ENCODE results near the gene COL9A2. TPM values are rescaled to one million over a fixed set of nuclear protein-coding genes. Genes with fewer than 3 reads are reported as not detected.

The COL9A2 gene
- total RNA-seq, 2 donors from 2014 or later = 0.67 to 3.1 TPM

GRCh38 chr1:40308036-40308727 lies 8.9 kb downstream of the COL9A2 start:
- intact Hi-C loops (cut with DNase I) = no loop called here
- no peak for DNase-seq (ENCODE audit: low spot score)

DNA sequence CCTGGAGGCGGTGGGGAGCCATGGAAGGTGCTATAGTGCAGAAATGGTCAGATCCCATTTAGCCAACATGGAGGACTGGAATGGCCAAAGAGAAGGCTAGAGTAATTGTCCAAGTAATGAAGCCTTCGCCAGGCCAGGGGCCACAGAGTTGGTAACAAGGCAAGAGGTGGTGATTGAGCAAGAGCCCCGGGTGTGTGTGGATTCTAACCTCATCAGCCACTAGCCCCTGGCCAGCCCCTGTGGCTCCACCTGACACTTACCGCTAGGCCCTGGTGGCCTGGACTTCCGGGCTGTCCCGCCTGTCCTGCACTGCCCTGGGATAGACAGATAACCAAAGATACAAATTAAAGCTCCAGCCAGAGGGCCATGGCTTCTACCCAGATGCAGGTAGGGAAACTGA lies 9.9 kb downstream of the COL9A2 start:
- intact Hi-C loops (cut with DNase I) = no loop called here
- DNase-seq (ENCODE audit: low spot score) = no peak

DNA sequence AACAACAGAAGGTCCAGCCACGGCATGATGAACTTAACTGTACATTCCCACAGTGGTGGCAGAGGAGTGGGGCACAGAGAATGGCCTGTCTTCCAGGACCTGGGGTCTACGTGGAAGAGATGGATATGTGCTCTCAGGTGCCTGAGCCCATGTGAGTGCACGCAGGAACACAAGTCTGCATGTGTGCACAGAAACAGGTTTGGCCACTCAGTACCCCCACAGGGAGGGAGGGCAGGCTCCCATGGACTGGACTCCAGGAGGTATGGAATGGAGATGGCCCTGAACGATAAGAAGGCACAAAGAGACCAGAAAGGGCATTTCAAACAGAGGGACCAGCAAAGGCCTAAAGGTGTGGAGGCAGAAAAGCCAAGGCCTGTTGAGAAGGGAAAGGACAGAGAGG lies 10.8 kb downstream of the COL9A2 start:
- intact Hi-C loops (cut with DNase I) = no loop called here
- no peak for DNase-seq (ENCODE audit: low spot score)

- intact Hi-C loops (cut with DNase I) = no loop called here
- no peak for DNase-seq (ENCODE audit: low spot score)
Measured at GRCh38 chr1:40305871-40306270, 11.2 kb downstream of the COL9A2 start.

GRCh38 chr1:40305451-40305850 lies 11.6 kb downstream of the COL9A2 start:
- no peak for DNase-seq (ENCODE audit: low spot score)
- intact Hi-C loops (cut with DNase I) = no loop called here

GRCh38 chr1:40303790-40304189 lies 13.3 kb downstream of the COL9A2 start:
- intact Hi-C loops (cut with DNase I) = no loop called here
- no peak for DNase-seq (ENCODE audit: low spot score)

- intact Hi-C loops (cut with DNase I) = no loop called here
- no peak for DNase-seq (ENCODE audit: low spot score)
Measured at GRCh38 chr1:40303051-40303771, 13.9 kb downstream of the COL9A2 start.

DNA sequence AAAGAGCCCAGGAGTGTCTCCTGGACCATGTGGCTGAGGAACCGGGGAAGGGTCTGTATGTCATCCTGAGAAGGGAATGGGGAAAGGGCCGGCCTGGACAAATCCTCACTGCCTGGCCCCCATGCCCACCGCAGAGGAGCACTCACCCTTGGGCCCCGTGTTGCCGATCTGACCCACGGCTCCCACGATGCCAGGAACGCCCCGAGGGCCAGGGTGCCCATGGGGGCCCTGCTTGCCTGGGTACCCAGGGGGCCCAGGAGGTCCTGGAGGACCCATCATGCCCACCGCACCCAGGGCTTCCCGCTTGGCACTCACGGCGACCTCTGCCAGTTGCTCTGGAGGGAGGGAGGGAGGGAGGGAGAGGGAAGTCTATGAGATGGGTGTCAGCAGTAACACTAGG lies 14.6 kb downstream of the COL9A2 start:
- DNase-seq (ENCODE audit: low spot score) = no peak
- intact Hi-C loops (cut with DNase I) = no loop called here

GRCh38 chr1:40301541-40302299 lies 15.4 kb downstream of the COL9A2 start:
- no peak for DNase-seq (ENCODE audit: low spot score)
- intact Hi-C loops (cut with DNase I) = no loop called here

DNA sequence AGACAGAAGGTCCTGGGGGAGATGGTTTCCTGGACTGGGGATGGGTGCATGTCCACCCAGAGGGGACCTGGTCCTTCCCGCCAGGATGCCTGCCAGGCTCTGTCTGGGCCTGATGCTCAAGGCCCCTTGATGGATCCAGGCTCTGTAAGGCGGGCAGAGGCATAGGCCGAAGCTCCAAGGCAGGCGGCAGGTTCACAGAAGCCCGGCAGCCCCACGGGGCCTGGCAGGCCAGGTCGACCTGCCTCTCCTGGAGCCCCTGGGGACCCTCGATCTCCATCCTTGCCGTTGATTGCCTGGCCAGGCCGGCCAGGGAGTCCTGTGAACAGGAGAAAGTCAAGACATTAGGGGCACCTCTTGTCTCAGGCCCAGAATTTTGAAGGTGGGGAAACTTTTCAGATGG lies 16.0 kb downstream of the COL9A2 start:
- intact Hi-C loops (cut with DNase I) = no loop called here
- no peak for DNase-seq (ENCODE audit: low spot score)

GRCh38 chr1:40300651-40301050 lies 16.4 kb downstream of the COL9A2 start:
- no peak for DNase-seq (ENCODE audit: low spot score)
- intact Hi-C loops (cut with DNase I) = no loop called here

GRCh38 chr1:40300249-40300567 lies 16.9 kb downstream of the COL9A2 start:
- intact Hi-C loops (cut with DNase I) = no loop called here

GRCh38 chr1:40299366-40300248 lies 17.5 kb downstream of the COL9A2 start:
- DNase-seq (ENCODE audit: low spot score) = no peak

More at GRCh38 chr1:40300249-40300567, 16.9 kb downstream of the COL9A2 start:
- DNase-seq (ENCODE audit: low spot score) = no peak

GRCh38 chr1:40291293-40291692 lies 25.8 kb downstream of the COL9A2 start:
- intact Hi-C loops (cut with DNase I) = no loop called here
- DNase-seq (ENCODE audit: low spot score) = no peak

More at GRCh38 chr1:40299366-40300248, 17.5 kb downstream of the COL9A2 start:
- intact Hi-C loops (cut with DNase I) = no loop called here

DNA sequence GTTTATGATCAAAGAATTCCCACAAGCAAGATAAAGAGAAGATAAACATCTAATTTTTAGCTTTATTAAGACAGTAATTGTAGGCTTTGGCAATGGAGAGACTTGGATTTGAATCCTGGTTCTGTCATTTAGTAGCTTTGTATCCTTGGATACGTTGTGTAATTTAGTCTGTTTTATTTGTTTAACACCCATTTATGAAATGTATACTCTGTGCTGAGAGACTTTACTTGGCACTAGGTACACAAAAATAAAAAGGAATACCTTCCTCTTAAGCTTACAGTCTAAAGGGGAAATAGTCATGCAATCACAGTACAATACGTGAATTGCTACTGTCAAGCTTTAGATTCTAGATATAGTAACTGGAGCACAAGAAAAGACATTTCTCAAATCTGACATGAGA lies 35.2 kb downstream of the COL9A2 start:
- intact Hi-C loops (cut with DNase I) = no loop called here
- DNase-seq (ENCODE audit: low spot score) = no peak

DNA sequence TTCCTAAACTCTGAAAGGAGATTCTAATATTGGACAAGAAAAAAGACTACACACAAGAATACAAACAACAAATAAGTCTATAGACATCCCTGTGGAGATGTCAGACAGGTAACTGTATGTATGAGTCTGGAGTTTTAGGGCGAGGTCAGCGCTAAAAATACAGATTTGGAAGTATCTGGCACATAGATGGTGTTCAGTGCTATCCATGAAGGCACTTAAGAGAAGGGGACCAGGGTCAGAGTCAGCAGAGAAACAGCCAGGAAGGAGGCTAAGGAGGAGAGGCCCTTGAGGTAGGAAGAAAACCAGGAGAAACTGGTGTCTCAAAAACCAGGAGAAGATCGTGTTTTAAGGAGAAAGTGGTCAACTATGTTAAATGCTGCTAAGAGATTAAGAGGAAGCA lies 41.0 kb downstream of the COL9A2 start:
- intact Hi-C loops (cut with DNase I) = no loop called here
- no peak for DNase-seq (ENCODE audit: low spot score)

DNA sequence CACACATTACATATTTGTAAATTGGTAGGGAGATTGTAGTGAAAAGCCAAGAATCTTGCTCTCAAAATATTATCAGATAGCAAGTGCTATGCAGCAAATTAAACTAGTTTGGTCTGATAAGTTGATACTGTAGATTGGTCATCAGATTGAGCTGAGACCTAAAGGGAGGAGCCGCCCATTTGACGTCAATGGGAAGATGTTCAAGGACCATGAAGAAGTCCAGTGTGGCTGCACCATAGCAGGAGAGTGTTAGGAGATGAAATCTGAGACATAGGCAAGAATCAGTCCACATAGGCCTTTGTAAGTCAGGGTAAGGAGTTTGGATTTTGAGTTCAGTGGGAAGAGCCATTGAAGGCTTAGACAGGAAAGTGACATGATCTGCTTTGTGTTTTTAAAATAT lies 42.8 kb downstream of the COL9A2 start:
- intact Hi-C loops (cut with DNase I) = no loop called here
- DNase-seq (ENCODE audit: low spot score) = no peak

DNA sequence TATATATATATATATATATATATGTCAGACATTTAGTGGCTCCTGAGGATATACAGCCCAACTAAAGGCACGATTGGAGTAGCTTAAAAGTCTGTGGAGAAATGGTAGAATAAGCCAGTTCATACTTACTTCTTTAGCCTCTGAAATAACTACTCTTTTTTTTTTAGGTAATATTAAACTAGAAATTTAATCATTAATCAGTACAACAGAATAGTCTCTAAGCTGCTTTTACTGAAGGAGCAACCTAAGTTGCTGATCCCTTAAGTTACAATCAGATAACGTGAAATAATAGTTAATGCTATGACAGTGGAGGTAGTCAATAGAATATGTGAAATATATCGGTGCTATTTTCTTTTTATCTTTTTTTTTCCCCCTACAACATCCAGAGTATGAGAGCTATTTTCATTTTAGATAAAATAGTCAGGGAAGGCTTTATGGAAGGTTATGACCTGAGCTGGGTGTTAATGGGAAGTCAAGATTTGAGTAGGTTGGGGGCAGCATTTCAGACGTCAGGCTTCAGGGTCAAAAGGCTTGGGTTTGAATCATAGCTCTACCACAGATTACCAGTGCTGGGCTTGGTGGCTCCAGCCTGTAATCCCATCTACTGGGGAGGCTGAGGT lies 43.4 kb downstream of the COL9A2 start:
- no peak for DNase-seq (ENCODE audit: low spot score)
- intact Hi-C loops (cut with DNase I) = no loop called here

- DNase-seq (ENCODE audit: low spot score) = no peak
- intact Hi-C loops (cut with DNase I) = no loop called here
Measured at GRCh38 chr1:40272653-40273213, 44.4 kb downstream of the COL9A2 start.
